H9 (cell line): ENCODE data around the gene FAM78A. TPM values are rescaled to one million over a fixed set of nuclear protein-coding genes. Genes with fewer than 3 reads are reported as not detected.

ENCODE experiments used
- DNase-seq: peaks from one replicate; pipeline ENCODE4 v3.0.0-alpha.2; 2017
- H2AFZ ChIP-seq: one replicate; pipeline ENCODE4 v1.6.1; 2013; ENCODE audit warnings: mild to moderate bottlenecking, low read length, control low read depth, moderate library complexity
- H2AK5ac ChIP-seq: 2 replicates; pipeline ENCODE4 v1.6.1; 2013; ENCODE audit warnings: low read length, control low read depth, mixed read lengths; ENCODE audit not compliant: insufficient read length
- H2BK120ac ChIP-seq: one replicate; pipeline ENCODE4 v1.6.1; 2013; ENCODE audit warnings: low read depth, mild to moderate bottlenecking, low read length, control low read depth, inconsistent platforms; ENCODE audit not compliant: poor library complexity, severe bottlenecking
- H2BK12ac ChIP-seq: 2 replicates; pipeline ENCODE4 v1.6.1; 2013; ENCODE audit warnings: low read length, control low read depth, mixed read lengths, low read depth; ENCODE audit not compliant: insufficient read length
- H2BK15ac ChIP-seq: 2 replicates; pipeline ENCODE4 v1.6.1; 2013; ENCODE audit warnings: low read depth, low read length, control low read depth
- H2BK20ac ChIP-seq: one replicate; pipeline ENCODE4 v1.6.1; 2013; ENCODE audit warnings: low read depth, mild to moderate bottlenecking, low read length, control low read depth, inconsistent platforms; ENCODE audit not compliant: poor library complexity, severe bottlenecking
- H2BK5ac ChIP-seq: 2 replicates; pipeline ENCODE4 v1.6.1; 2013; ENCODE audit warnings: low read length, control low read depth, mixed read lengths; ENCODE audit not compliant: insufficient read length
- H3K14ac ChIP-seq: 2 replicates; pipeline ENCODE4 v1.6.1; 2013; ENCODE audit warnings: low read length, control low read depth; ENCODE audit not compliant: insufficient read depth
- H3K18ac ChIP-seq: 2 replicates; pipeline ENCODE4 v1.6.1; 2013; ENCODE audit warnings: low read depth, mild to moderate bottlenecking, mixed read lengths, low read length, control low read depth; ENCODE audit not compliant: insufficient read length
- H3K23ac ChIP-seq: 2 replicates; pipeline ENCODE4 v1.6.1; 2013; ENCODE audit warnings: low read length, control low read depth, mixed read lengths, low read depth; ENCODE audit not compliant: insufficient read length
- H3K23me2 ChIP-seq: 2 replicates; pipeline ENCODE4 v1.6.1; 2013; ENCODE audit warnings: low read depth, mild to moderate bottlenecking, mixed read lengths, low read length, control low read depth; ENCODE audit not compliant: insufficient read length, poor library complexity, severe bottlenecking
- H3K27ac ChIP-seq: 2 replicates; pipeline ENCODE4 v1.5.1; 2013; ENCODE audit warnings: low read length, control low read depth, mixed read lengths, low read depth; ENCODE audit not compliant: insufficient read length
- H3K27me3 ChIP-seq: 2 replicates; pipeline ENCODE4 v1.6.1; 2013; ENCODE audit warnings: low read length, control low read depth, inconsistent platforms; ENCODE audit not compliant: insufficient read depth
- H3K4ac ChIP-seq: 2 replicates; pipeline ENCODE4 v1.6.1; 2013; ENCODE audit warnings: low read depth, mild to moderate bottlenecking, control low read depth, inconsistent platforms, low read length, moderate library complexity
- H3K4me1 ChIP-seq: 2 replicates; pipeline ENCODE4 v1.6.1; 2013; ENCODE audit warnings: low read length, control low read depth, inconsistent platforms; ENCODE audit not compliant: insufficient read depth
- H3K4me2 ChIP-seq: 2 replicates; pipeline ENCODE4 v1.6.1; 2013; ENCODE audit warnings: low read length, control low read depth, mixed read lengths; ENCODE audit not compliant: insufficient read length, insufficient read depth
- H3K56ac ChIP-seq: 2 replicates; pipeline ENCODE4 v1.6.1; 2013; ENCODE audit warnings: low read depth, mild to moderate bottlenecking, mixed read lengths, low read length, control low read depth; ENCODE audit not compliant: insufficient read length
- H3K79me1 ChIP-seq: 2 replicates; pipeline ENCODE4 v1.6.1; 2013; ENCODE audit warnings: low read depth, mild to moderate bottlenecking, moderate library complexity, low read length, control low read depth, inconsistent platforms; ENCODE audit not compliant: insufficient read depth, poor library complexity, severe bottlenecking
- H3K79me2 ChIP-seq: 2 replicates; pipeline ENCODE4 v1.6.1; 2013; ENCODE audit warnings: low read length, control low read depth, inconsistent platforms; ENCODE audit not compliant: insufficient read depth
- H3K9ac ChIP-seq: 2 replicates; pipeline ENCODE4 v1.6.1; 2013; ENCODE audit warnings: low read length, control low read depth, mixed read lengths; ENCODE audit not compliant: insufficient read length; ENCODE audit errors: extremely low read depth
- H3K9me3 ChIP-seq: one replicate; pipeline ENCODE4 v1.6.1; 2013; ENCODE audit warnings: low read depth, low read length, inconsistent platforms; ENCODE audit not compliant: control insufficient read depth
- H3T11ph ChIP-seq: one replicate; pipeline ENCODE4 v1.6.1; 2013; ENCODE audit warnings: mild to moderate bottlenecking, low read length, control low read depth, inconsistent platforms
- H4K20me1 ChIP-seq: one replicate; pipeline ENCODE4 v1.6.1; 2013; ENCODE audit not compliant: control insufficient read depth, insufficient read length, insufficient read depth
- H4K5ac ChIP-seq: 2 replicates; pipeline ENCODE4 v1.6.1; 2013; ENCODE audit warnings: low read depth, mild to moderate bottlenecking, mixed read lengths, low read length, control low read depth; ENCODE audit not compliant: insufficient read length
- H4K8ac ChIP-seq: replicated peaks from 2 replicates; pipeline ENCODE4 v1.6.1; 2013; ENCODE audit warnings: low read length, control low read depth, mixed read lengths, low read depth; ENCODE audit not compliant: insufficient read length
- H4K91ac ChIP-seq: 2 replicates; pipeline ENCODE4 v1.6.1; 2013; ENCODE audit warnings: low read depth, mild to moderate bottlenecking, moderate library complexity, mixed read lengths, low read length, control low read depth; ENCODE audit not compliant: insufficient read length
- H3K27ac Mint-ChIP-seq, 3 experiments: 2 replicates in 2 of 3; 3 replicates in 1 of 3; pipeline ENCODE4 v1.8.0; 2020 to 2021; ENCODE audit warnings: mixed read lengths in 3 of 3, mild to moderate bottlenecking in 1 of 3, moderate library complexity in 1 of 3
- H3K27me3 Mint-ChIP-seq: 2 replicates; pipeline ENCODE4 v1.8.0; 2021; ENCODE audit warnings: low read depth, mild to moderate bottlenecking, moderate library complexity, mixed read lengths
- H3K36me3 Mint-ChIP-seq, 3 experiments: 2 replicates in 2 of 3; 3 replicates in 1 of 3; pipeline ENCODE4 v1.8.0; 2020 to 2021; ENCODE audit warnings: low read depth in 3 of 3, mixed read lengths in 3 of 3; ENCODE audit not compliant: insufficient read depth in 1 of 3
- H3K4me1 Mint-ChIP-seq, 2 experiments: 2 replicates each; pipeline ENCODE4 v1.8.0; 2020; ENCODE audit warnings: mixed read lengths in 2 of 2
- H3K4me3 Mint-ChIP-seq, 2 experiments: 2 replicates in 1 of 2; 3 replicates in 1 of 2; pipeline ENCODE4 v1.8.0; 2020 to 2021; ENCODE audit warnings: mild to moderate bottlenecking in 2 of 2, mixed read lengths in 2 of 2, moderate library complexity in 1 of 2
- H3K9me3 Mint-ChIP-seq, 2 experiments: 2 replicates in 1 of 2; 3 replicates in 1 of 2; pipeline ENCODE4 v1.8.0; 2020; ENCODE audit warnings: mild to moderate bottlenecking in 2 of 2, mixed read lengths in 2 of 2, moderate library complexity in 1 of 2
- total RNA-seq: library from RNA; stranded (reverse); gene quantifications from 2 replicates; pipeline ENCODE4 v1.2.1, GENCODE V29; 2021
- TF ChIP-seq, protein P1 (sequence below): fragments of 200-600 bp; sonication (generic); conservative IDR thresholded peaks from 3 replicates; pipeline ENCODE4 v1.8.0; 2021; ENCODE audit warnings: antibody characterized with exemption, mild to moderate bottlenecking

The FAM78A gene
- total RNA-seq, 1 experiment from 2014 or later, result 1.9 TPM

DNA sequence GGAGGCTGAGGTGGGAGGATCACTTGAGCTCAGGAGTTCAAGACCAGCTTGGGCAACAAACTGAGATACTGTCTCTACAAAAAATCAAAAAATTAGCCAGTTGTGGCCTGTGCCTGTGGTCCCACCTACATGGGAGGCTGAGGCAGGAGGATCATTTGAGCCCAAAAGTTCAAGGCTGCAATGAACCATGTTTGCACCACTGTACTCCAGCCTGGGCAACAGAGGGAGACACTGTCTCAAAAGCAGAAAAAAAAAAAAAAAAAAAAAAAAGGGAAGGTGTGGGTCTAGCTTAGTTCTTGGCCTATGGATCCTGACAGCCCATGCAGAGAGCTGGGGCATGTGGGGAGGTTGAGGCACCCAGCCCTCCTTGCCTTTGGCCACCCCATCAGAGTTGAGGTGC is 24.1 kb upstream of the FAM78A start:
- no peak overlapping the region for H2AFZ ChIP-seq
- H3K4me1 ChIP-seq, result no peaks in the 10 kb centered on the region
- H3K9me3 ChIP-seq, result no peaks in the 10 kb centered on the region
- H3K4me1 Mint-ChIP-seq, result peaks cover 10 to 22% of the 10 kb centered on the region in 2 experiments; a peak in 3 of 4 replicates
- DNase-seq, result no peak
- no peak overlapping the region for H2BK12ac ChIP-seq
- H3K4me2 ChIP-seq, result no peak overlapping the region
- no peak overlapping the region for H3K27ac ChIP-seq
- H2AK5ac ChIP-seq, result no peak overlapping the region
- H3K36me3 Mint-ChIP-seq, result no peaks in the 10 kb centered on the region
- no peaks in the 10 kb centered on the region for H3K79me2 ChIP-seq
- H3K27me3 Mint-ChIP-seq, result no peaks in the 10 kb centered on the region
- H4K20me1 ChIP-seq, result no peaks in the 10 kb centered on the region
- H2BK5ac ChIP-seq, result no peak overlapping the region
- no peaks in the 10 kb centered on the region for H3K79me1 ChIP-seq
- H3K18ac ChIP-seq, result no peak overlapping the region
- H3K23me2 ChIP-seq, result no peaks in the 10 kb centered on the region
- no peaks in the 10 kb centered on the region for H3K9me3 Mint-ChIP-seq
- no peak overlapping the region for H3K27ac Mint-ChIP-seq
- H3T11ph ChIP-seq, result no peak overlapping the region
- no peak overlapping the region for H3K4ac ChIP-seq
- H3K56ac ChIP-seq, result no peak overlapping the region
- H2BK120ac ChIP-seq, result no peak overlapping the region
- H2BK20ac ChIP-seq, result no peak overlapping the region
- H2BK15ac ChIP-seq, result no peak overlapping the region
- no peak overlapping the region for H4K91ac ChIP-seq
- H3K27me3 ChIP-seq, result no peaks in the 10 kb centered on the region
- no peak overlapping the region for H3K4me3 Mint-ChIP-seq
- no peak overlapping the region for H3K9ac ChIP-seq
- no peak overlapping the region for H4K5ac ChIP-seq
- no peak overlapping the region for H4K8ac ChIP-seq
- H3K14ac ChIP-seq, result no peak overlapping the region
- TF ChIP-seq, protein P1, sequence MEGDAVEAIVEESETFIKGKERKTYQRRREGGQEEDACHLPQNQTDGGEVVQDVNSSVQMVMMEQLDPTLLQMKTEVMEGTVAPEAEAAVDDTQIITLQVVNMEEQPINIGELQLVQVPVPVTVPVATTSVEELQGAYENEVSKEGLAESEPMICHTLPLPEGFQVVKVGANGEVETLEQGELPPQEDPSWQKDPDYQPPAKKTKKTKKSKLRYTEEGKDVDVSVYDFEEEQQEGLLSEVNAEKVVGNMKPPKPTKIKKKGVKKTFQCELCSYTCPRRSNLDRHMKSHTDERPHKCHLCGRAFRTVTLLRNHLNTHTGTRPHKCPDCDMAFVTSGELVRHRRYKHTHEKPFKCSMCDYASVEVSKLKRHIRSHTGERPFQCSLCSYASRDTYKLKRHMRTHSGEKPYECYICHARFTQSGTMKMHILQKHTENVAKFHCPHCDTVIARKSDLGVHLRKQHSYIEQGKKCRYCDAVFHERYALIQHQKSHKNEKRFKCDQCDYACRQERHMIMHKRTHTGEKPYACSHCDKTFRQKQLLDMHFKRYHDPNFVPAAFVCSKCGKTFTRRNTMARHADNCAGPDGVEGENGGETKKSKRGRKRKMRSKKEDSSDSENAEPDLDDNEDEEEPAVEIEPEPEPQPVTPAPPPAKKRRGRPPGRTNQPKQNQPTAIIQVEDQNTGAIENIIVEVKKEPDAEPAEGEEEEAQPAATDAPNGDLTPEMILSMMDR, result no peak
- H3K23ac ChIP-seq, result no peak overlapping the region
